Pancreas (tissue), 10 donors: ENCODE data around the gene B4GALNT4. TPM values are rescaled to one million over a fixed set of nuclear protein-coding genes. Genes with fewer than 3 reads are reported as not detected.
"Not testable (repeated sequence)": the region's sequence is repeated elsewhere in the genome, so short reads cannot be mapped to it uniquely, and the experiment has no call there.

Source experiments
- ATAC-seq, 4 donors: fragments of 200-7000 bp; cut with Tn5 transposase; one replicate each; pipeline versions ENCODE4 v1.8.0 to v1.9.1; 2020; ENCODE audit warnings: mild to moderate bottlenecking in 4 of 4, moderate library complexity in 4 of 4
- DNase-seq, 6 donors: peaks; one replicate each; pipeline ENCODE4 v3.0.0-alpha.2; 2020
- FAIRE-seq: peaks from 2 replicates; lab custom pipeline; 2012; peaks lifted over from hg19 to GRCh38; lab: Jason Lieb, UNC
- H3K27ac ChIP-seq, 4 donors: fragments of 200-600 bp; sonication (generic); 1 replicate in 3 of 4; 2 replicates in 1 of 4; pipeline versions ENCODE4 v1.5.0 to v1.8.0; 2020
- H3K27me3 ChIP-seq, 4 donors: fragments of 200-600 bp; one replicate each; pipeline ENCODE4 v1.8.0; 2021
- H3K36me3 ChIP-seq, 3 donors: fragments of 200-600 bp; sonication (generic) in 1 of 3; one replicate each; pipeline versions ENCODE4 v1.5.0 to v1.8.0; 2020 to 2021
- H3K4me1 ChIP-seq, 3 donors: fragments of 200-600 bp; one replicate each; pipeline ENCODE4 v1.8.0; 2021
- H3K4me3 ChIP-seq, 4 donors: fragments of 200-600 bp; sonication (generic) in 2 of 4; one replicate each; pipeline versions ENCODE4 v1.5.0 to v1.8.0; 2020 to 2021
- H3K9me3 ChIP-seq, 4 donors: fragments of 200-600 bp; one replicate each; pipeline ENCODE4 v1.8.0; 2021
- WGBS, 2 donors: extraction: QIAGEN DNeasy Blood & Tissue Kit; methylation state at CpG; one replicate each; pipeline ENCODE4 v1.1.7; 2013; 5-methylcytosine and 5-hydroxymethylcytosine counted together
- intact Hi-C, 3 donors: fragments of 100-400 bp; cut with DNase I; formaldehyde crosslinking; loops; one replicate each; pipeline versions ENCODE4 v1.11.1 to v1.14.2; 2022
- polyA plus RNA-seq, 2 donors: library from polyadenylated mRNA; stranded (reverse); fragments of 200-250 nt; gene quantifications; one replicate each; pipeline ENCODE4 v1.2.3, GENCODE V29; 2013
- total RNA-seq, 6 donors: library from RNA; stranded (reverse); fragmentation: NEBNext Ultra II Directional in 4 of 6; extraction: Animal tissue kit (Norgen Biotek cat#: 25700) in 4 of 6; gene quantifications; one replicate each; pipeline versions ENCODE4 v1.2.1 to v1.2.4, GENCODE V29; 2021 to 2023
- TF ChIP-seq, protein P1 (sequence below), 4 donors: fragments of 200-600 bp; sonication (generic) in 3 of 4; IDR thresholded peaks; one replicate each; pipeline versions ENCODE4 v1.5.0 to v1.8.0; 2021; ENCODE audit warnings: antibody characterized with exemption in 4 of 4
- donor health status: healthy with polysubstance abuse.
- donor health status: DM: no; HTN: no; CAD: no; lungs with moderate emphysema.
- donor health status: DM: no; HTN: no; CAD: no.
- donor health status: control.
- donor health status: control.
- donor health status: Bipolar disorder and iron deficiency.
- donor health status: DM: yes; HTN: yes; CAD: no.
- donor health status: DM: no; HTN: no; CAD: no.
- donor health status: DM: no; HTN: no; CAD: no.
- donor health status: DM: yes; HTN: yes; CAD: no.

The B4GALNT4 gene
- total and polyA plus RNA-seq, 8 donors, result 0.95 to 25.9 (median 2.0) TPM

DNA sequence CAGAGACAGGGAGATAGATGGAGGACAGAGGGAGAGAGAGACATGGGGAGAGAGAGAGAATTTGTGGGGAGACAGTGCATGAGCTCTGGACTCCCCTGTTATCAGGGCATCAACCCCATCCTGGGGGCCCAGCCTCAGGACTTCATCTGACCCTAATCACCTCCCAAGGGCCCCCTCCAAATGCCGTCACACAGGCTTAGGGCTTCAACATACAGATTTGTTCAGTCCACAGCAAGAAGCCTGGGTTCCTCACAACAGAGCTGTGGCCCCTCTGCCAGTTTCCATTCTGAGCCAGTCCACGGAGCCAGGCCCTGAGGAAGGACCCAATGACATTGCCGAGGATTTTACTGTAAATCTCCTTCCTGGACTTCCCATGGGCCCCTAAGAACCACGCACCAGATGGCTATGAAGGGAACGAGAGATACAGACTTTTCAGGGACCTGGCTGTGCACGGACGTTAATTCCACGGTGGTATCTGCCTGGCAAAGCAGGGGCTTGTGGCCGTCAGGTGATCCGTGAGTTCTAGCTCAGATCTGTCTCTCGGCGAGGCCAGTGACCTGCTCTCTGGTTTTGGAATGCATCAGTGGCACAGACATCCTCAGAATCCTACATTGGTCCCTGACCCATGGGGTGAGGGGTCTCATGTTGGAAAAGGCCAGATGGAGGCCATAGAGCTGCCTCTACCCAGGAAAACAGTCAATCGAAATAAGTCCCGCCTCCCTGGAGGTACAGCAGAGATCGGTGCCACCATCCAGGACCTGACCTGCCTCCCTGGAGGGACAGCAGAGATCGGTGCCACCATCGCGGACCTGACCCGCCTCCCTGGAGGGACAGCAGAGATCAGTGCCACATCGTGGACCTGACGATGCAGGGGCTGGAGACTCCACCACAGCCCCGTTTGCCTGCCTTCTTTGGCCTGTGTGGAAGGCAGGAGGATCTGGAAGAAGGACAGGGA, 8.7 kb upstream of the B4GALNT4 start:
- no peaks in the 10 kb centered on the region for H3K9me3 ChIP-seq
- H3K4me3 ChIP-seq, result no peak overlapping the region
- intact Hi-C loops, result no loop called here
- no peak overlapping the region for H3K27ac ChIP-seq
- FAIRE-seq, result no peak
- TF ChIP-seq, protein P1, sequence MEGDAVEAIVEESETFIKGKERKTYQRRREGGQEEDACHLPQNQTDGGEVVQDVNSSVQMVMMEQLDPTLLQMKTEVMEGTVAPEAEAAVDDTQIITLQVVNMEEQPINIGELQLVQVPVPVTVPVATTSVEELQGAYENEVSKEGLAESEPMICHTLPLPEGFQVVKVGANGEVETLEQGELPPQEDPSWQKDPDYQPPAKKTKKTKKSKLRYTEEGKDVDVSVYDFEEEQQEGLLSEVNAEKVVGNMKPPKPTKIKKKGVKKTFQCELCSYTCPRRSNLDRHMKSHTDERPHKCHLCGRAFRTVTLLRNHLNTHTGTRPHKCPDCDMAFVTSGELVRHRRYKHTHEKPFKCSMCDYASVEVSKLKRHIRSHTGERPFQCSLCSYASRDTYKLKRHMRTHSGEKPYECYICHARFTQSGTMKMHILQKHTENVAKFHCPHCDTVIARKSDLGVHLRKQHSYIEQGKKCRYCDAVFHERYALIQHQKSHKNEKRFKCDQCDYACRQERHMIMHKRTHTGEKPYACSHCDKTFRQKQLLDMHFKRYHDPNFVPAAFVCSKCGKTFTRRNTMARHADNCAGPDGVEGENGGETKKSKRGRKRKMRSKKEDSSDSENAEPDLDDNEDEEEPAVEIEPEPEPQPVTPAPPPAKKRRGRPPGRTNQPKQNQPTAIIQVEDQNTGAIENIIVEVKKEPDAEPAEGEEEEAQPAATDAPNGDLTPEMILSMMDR (IDR thresholded peaks at IDR 0.05), result no peak
- no peaks in the 10 kb centered on the region for H3K27me3 ChIP-seq
- no peaks in the 10 kb centered on the region for H3K36me3 ChIP-seq
- no peak for ATAC-seq
- peak in 1 of 6 donors; percentile 49 for DNase-seq
- WGBS, 2 donors, result 78 to 84% methylated on average over 22 of the region's 22 CpGs
- peaks cover 1 to 2% (median 2%) of the 10 kb centered on the region in 3 donors for H3K4me1 ChIP-seq

DNA sequence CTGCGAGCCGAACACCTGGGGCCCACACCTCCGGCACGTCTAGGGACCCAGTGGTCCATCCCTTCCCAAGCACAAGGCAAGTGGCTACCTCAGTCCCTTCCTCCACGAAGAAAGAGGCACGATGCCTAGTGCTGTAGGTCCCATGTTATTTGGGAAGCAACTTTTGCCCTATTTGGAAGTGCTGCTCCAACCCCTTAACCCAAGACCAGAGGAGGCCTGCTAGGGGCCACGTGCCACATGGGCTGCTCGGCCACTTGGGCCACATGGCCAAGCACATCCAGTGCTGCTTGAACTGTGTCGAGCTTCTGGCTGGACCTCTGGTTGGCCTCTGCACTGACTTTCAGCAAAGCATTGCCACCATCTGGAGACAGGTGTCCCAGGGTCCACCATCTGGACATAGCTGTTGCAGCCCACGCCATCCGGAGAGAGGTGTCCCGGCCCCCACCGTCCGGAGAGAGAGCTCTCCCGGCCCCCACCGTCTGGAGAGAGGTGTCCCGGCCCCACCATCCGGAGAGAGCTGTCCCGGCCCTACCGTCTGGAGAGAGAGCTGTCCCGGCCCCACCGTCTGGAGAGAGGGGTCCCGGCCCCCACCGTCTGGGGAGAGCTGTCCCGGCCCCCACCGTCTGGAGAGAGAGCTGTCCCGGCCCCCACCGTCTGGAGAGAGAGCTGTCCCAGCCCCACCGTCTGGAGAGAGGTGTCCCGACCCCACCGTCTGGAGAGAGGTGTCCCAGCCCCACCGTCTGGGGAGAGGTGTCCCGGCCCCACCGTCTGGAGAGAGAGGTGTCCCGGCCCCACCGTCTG, 6.5 kb upstream of the B4GALNT4 start:
- no peaks in the 10 kb centered on the region for H3K36me3 ChIP-seq
- no peak for DNase-seq
- no peaks in the 10 kb centered on the region for H3K4me1 ChIP-seq
- ATAC-seq, result no peak
- no peak overlapping the region for H3K4me3 ChIP-seq
- no peak for FAIRE-seq
- H3K27me3 ChIP-seq, result peaks cover 0 to 5% (median 0%) of the 10 kb centered on the region in 4 donors
- WGBS, 2 donors, result 71 to 85% methylated on average over 24 to 36 of the region's 36 CpGs
- TF ChIP-seq, protein P1 (IDR thresholded peaks at IDR 0.05), result no peak
- no peak overlapping the region for H3K27ac ChIP-seq
- intact Hi-C loops, result no loop called here
- H3K9me3 ChIP-seq, result no peaks in the 10 kb centered on the region

DNA sequence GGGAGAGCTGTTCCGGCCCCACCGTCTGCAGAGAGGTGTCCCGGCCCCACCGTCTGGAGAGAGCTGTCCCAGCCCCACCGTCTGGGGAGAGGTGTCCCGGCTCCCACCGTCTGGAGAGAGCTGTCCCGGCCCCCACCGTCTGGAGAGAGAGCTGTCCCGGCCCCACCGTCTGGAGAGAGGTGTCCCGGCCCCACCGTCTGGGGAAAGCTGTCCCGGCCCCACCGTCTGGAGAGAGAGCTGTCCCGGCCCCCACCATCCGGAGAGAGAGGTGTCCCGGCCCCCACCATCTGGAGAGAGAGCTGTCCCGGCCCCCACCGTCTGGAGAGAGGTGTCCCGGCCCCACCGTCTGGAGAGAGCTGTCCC, 5.9 kb upstream of the B4GALNT4 start:
- H3K4me3 ChIP-seq, H3K9me3 ChIP-seq, H3K4me1 ChIP-seq, DNase-seq, H3K36me3 ChIP-seq, intact Hi-C loops, ATAC-seq, H3K27ac ChIP-seq, FAIRE-seq: not testable (repeated sequence)
- peaks cover 0 to 11% (median 0%) of the 10 kb centered on the region in 4 donors for H3K27me3 ChIP-seq
- WGBS, 2 donors, result 69 to 83% methylated on average over 18 to 22 of the region's 22 CpGs

DNA sequence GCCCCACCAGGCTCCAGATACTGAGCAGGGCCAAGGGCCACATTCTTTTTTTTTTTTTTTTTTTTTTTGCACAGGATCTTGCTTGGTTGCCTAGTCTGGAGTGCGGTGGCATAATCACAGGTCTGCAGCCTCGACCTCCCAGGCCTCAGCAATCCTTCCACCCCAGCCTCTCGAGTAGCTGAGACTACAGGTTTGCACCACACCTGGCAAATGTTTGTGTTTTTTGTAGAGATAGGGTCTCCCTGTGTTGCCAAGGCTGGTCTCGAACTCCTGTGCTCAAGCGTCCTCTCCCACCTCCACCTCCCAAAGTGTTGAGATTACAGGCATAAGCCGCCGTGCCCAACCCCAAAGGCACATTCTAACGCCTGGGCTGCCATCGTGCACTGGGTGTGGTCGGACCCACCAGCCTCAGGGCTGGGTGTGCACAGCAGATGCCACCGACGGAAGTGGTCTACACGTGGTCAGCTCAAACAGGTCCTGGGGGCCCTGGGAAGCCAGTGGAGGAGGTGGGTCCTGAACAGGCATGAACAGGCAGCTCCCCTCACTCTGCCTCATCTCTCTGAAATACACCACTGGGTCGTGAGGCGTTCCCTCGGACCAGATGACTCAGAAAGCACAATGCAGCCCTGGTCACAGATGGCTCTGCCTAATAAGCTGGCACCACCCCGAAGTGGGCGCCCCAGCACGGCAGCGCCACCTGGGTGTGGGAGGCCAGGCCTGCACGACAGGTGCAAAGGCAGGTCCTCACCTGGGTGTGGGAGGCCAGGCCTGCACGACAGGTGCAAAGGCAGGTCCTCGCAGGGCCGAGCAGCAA, 5.1 kb upstream of the B4GALNT4 start:
- ATAC-seq, result peak; percentile 79 to 95 (median 86)
- WGBS, 2 donors, result 53 to 64% methylated on average over 24 of the region's 24 CpGs

More for the DNA sequence above, 5.1 kb upstream of the B4GALNT4 start:
- Histone ChIP-seq H3K36me3 (no peaks in the 10 kb centered on the region), H3K27me3 (peaks cover 0 to 15% (median 0%) of the 10 kb centered on the region in 4 donors), H3K4me3 (no peak overlapping the region), H3K27ac (no peak overlapping the region), H3K4me1 (peaks cover 0 to 4% (median 0%) of the 10 kb centered on the region in 3 donors), H3K9me3 (no peaks in the 10 kb centered on the region)
- DNase-seq, result peak; percentile 55 to 92 (median 84)
- TF ChIP-seq, protein P1 (IDR thresholded peaks at IDR 0.05), result peak in 3 of 4 donors; percentile 11 to 59 (median 18)
- intact Hi-C loops, result no loop called here
- FAIRE-seq, result no peak
